ENCODE results near the gene CYYR1.
"Not testable (repeated sequence)": the region's sequence is repeated elsewhere in the genome, so short reads cannot be mapped to it uniquely, and the experiment has no call there.

Gene CYYR1

DNA sequence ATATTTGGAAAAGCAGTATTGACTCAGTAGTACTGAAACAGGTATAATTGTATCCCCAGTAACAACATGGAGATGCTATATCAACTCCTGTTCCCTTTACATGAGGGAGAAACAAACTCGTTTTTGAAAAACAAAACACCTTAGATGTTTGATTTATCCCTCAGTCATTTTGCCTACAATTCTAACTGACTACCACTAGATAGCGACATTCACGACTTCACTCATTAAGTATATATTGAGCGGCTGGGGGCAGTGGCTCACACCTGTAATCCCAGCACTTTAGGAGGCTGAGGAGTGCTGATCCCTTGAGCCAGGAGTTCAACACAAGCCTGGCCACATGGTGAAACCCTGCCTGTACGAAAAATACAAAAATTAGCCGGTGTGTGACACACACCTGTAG is 83.3 kb downstream of the CYYR1 start:
- DNase-seq (ENCODE audit: low spot score), result no peak

DNA sequence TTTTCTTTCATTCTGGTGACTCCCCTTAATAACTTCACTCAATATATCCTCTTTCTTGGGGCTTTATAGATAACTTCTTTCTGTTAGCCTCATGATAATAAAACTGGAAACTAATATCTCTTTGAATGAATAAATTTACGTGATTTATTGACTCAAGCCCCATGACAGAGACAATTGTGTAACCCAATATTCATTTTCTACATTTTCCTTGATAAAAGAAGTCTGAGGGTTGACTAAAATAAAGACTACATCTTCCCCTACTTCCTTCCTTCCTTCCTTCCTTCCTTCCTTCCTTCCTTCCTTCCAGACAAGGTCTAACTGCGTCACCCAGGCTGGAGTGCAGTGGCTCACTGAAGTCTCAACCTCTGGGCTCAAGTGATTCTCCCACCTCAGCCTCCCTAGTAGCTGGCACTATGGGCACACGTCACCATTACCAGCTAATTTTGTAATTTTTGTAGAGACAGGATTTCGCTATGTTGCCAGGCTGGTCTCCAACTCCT is 85.1 kb downstream of the CYYR1 start:
- DNase-seq (ENCODE audit: low spot score), result no peak

DNA sequence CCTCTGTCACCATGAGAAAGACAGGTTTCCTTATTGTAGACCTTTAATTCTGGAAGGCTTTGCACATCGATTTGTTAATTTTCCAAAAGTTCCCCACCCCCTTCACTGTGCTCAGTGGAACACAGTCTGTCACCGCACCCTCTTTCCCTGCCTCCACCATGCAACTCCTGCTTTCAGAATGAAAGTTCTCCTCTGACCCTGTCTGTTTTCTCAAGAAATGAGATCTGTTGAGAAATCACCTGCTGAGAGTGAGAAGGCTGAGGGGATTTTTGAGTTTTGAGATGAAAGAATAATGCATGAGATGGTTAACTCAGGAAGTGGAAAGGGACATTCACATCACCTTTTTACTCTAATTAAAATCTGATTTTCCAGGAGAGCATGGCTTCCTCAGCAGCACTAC is 99.6 kb downstream of the CYYR1 start:
- no peak for DNase-seq (ENCODE audit: low spot score)

DNA sequence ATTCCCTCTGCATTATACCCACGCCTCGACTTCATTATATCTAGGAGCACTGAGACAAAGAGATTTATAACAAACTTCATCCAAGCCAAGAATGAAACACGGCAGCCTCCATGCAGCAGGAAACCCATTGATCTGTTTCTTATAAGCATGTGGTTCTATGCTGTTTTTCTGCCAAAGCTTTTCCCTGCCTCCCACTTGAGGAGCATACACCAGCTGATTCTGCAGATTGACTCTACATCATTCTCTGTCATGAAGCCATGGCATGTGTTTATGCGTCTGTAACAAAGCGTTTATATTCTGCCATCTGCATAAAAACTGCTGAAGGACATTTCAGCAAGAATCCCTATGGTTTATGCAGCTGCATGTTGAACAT is 102.0 kb downstream of the CYYR1 start:
- DNase-seq (ENCODE audit: low spot score), result no peak

DNA sequence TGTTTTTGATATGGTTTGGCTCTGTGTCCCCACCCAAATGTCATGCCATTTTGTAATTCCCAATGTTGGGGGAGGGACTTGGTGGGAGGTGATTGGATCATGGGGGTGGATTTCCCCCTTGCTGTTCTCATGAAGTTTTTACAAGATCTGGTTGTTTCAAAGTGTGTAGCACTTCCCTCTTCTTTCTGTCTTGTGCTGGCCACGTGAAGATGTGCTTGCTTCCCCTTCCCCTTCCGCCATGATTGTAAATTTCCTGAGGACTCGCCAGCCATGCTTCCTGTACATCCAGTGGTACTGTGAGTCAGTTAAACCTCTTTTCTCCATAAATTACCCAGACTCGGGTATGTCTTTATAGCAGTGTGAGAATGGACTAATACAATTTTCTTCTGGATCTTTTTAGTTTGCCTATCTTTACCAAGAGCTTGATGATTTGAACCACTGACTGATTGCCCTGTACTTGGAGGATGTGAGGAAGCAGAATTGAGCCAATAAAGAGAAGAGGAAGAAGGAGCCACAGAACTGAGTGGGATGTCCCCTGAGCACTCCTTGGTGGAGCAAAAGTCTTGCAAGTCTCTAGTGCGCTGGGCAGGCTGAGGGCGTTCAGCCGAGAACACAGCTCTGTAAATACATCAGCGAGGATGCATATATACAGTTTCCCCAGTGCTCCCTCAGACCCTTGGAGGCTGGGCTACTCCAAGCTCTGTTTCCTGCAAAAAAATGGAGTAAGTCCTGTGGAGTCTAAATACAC is 102.6 kb downstream of the CYYR1 start:
- no peak for DNase-seq (ENCODE audit: low spot score)

DNA sequence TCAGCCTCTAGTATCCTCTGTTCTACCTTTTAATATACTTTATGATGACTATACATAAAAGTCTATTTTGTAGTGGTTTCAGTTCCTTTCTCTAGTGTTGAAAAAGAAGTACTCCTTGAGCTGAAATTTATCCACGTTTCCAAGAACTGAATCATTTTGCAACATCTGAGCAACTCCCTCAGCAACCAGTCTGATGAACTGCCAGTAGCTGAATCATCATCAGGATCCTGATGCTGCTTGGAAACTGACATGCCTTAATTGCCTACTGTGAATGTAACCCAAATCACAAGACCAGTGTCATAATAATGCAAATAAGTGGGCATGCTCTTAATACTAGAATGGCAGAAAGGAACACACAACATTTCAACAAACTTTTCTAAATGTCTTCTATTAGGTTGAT is 103.3 kb downstream of the CYYR1 start:
- DNase-seq (ENCODE audit: low spot score), result no peak

DNA sequence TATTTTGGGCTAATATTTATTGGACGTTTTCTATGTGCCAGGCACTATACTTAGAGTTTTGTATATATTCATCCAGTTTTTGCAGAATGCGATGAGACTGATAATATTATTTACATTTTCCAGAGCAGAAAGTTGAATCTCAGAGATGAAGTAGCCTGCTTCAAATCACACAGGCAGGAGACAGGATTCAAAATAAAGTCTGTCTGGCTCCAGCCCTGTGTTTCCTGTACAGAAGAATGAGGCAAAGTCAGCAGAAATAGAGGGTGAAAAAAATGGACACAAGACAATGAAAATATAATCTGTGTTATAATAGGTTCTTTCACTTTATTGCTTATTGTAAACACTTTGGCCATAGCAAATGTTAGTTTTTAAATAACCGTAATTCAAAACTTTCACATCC is 107.2 kb downstream of the CYYR1 start:
- DNase-seq (ENCODE audit: low spot score), result no peak

DNA sequence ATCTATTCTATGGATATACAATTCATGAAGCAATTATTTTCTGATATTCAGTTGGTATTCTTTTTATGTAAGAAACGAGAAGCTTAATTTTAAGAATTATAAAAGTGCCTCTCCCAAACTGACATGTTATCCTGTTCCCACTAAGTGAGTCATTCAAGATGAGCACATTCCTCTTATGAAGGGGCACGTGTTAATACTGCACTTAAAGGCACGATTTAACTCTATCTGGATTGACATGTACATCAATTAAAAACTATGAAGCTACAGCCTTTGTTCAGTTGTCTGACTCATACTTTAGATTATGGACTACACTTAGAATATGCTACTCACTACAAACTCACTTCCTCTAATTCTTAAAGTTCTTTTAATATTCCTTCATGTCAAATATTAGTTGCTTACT is 111.6 kb downstream of the CYYR1 start:
- no peak for DNase-seq (ENCODE audit: low spot score)

DNA sequence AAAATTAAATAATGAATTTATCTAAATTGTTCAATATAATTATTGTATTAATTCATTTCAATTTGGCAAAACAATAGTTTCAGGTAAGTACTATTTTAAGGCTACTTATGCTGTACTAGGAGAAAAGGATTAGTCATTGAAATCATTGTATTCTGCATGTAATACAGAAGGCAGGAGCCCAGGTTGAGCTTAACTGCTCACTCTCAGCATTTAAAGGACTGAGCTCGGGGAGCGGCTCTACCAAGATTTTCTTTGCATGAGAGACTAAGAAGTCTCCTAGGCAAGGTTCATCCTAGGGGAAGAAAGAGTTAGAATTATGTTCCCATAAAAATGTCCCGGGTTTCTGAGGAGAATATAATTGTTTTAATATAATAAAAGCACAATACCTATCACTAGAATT is 112.5 kb downstream of the CYYR1 start:
- DNase-seq (ENCODE audit: low spot score), result no peak

DNA sequence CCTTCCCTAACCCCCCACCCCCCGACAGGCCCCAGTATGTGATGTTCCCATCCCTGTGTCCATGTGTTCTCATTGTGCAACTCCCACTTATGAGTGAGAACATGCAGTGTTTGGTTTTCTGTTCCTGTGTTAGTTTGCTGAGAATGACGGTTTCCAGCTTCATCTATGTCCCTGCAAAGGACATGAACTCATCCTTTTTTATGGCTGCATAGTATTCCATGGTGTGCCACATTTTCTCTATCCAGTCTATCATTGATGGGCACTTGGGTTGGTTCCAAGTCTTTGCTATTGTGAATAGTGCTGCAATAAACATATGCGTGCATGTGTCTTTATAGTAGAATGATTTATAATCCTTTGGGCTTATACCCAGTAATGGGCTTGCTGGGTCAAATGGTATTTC is 114.2 kb downstream of the CYYR1 start:
- not testable (repeated sequence) for DNase-seq (ENCODE audit: low spot score)

DNA sequence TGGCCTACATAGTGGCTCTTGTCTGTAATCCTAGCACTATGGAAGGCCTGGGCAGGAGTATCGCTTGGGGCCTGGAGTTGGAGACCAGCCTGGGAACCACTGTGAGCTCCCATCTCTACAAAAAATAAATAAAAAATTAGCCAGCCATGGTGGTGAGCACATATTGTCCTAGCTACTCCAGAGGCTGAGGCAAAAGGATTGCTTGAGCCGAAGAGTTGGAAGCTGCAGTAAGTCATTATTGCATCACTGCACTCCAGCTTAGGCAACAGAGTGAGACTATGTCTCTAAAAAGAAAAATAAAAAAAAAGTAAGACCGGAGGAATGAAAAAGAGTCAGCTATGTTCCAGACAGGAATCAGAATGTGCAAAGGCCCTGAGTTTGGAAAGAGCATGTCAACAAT is 115.3 kb downstream of the CYYR1 start:
- no peak for DNase-seq (ENCODE audit: low spot score)

DNA sequence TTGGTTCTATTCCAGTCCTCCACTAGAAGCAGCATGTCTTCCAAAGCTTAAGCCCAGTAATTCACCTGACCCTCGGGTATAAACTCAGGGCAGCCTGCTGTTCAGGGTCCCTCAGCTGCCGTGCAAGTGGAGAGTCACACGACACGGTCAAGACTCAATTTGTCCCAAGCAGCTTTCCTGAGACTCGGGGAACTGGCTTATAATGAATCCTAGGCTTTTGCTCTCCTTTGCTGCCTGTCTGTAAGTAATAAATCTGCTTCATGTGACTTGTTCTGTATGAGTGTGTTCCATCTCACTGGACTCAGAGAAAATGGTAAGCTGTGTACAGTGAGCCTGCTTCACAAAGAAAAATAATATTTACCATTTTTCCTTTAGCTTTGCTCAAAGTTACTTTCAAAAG is 119.8 kb downstream of the CYYR1 start:
- DNase-seq (ENCODE audit: low spot score), result no peak

DNA sequence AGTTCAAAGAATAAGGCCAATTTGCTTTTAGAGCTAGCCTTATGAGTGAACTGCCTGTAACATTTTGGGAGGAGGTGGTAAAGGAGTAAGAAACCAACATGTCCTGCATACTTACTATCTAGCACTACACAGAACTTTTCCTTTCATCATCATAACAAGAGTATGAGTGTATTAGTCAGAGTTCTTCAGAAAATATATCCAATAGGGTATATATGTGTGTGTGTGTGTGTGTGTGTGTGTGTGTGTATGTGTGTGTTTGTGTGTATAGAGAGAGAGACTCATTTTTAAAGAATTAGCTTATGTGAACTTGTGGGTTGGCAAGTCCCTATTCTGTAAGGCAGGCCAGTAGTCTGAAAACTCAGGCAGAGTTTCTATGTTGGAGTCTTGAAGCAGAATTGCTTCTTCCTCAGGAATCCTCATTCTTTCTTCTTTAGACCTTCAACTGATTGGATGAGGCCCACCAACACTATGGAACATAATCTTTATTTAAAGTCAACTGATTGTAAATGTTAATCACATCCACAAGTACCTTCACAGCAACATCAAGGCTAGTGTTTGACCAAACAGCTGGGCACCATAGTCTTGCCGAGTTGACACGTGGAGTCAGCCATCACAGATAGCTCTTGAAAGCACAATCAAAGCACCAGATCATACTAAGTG is 121.9 kb downstream of the CYYR1 start:
- no peak for DNase-seq (ENCODE audit: low spot score)

DNA sequence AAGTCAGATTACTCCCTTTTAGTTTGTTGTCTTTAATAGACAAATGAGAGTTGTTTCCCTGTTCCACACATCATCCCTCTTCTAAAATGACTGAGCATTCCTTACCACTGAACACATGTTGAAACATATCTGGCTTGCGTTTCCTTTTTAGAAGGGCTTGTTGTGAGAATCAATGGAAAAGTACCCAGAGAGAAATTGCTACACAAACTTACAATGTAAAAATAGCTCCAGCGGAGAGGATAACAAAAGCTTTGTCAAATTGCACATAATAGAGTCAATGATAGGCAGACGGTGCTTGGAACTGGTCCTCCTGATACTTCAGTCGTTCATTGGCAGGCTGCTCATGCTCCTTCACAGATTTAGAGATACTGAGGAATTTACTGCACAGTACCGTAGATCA is 123.9 kb downstream of the CYYR1 start:
- no peak for DNase-seq (ENCODE audit: low spot score)

DNA sequence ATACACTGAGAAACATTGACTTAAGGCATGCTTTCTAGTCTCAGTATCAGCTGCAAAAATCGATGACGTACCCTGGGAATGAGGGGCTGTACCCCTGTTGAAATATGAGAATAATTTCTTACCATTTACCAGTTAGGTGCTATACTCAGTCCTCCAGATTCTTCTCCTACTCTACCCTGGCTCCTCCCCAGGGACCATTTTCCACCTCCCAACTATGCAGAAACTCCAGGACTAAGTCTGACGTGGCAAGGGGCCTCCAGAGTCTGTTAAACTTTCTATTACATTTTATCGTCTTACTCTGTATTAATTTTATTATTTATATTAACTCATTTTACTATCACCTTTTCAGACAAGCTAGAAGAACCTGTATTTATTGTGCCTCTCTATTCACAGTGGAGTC is 124.3 kb downstream of the CYYR1 start:
- no peak for DNase-seq (ENCODE audit: low spot score)

DNA sequence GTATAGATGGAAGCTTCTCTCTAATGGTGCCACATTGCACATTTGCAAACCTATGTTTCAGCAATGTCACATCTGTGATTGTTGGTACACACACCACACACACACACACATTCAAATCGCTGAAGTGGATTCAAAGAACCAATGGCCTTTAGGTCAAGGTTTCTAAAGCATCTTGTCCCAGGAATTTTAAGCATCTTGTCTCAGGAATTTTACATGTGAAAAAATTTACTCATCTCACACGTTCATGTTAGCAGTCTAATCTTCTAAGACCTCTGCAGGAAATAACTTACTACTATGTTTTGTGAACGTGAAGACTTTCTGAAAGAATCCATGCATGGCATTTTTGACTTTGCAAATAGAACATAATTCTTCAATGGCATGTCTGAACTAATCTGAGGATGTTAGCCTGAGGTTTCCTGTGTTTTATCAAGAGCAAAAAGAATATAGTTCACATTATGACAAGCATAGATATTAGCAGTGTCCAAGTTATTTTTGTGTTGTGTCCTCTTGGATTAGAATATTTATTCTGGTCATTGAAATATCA is 125.1 kb downstream of the CYYR1 start:
- DNase-seq (ENCODE audit: low spot score), result no peak

DNA sequence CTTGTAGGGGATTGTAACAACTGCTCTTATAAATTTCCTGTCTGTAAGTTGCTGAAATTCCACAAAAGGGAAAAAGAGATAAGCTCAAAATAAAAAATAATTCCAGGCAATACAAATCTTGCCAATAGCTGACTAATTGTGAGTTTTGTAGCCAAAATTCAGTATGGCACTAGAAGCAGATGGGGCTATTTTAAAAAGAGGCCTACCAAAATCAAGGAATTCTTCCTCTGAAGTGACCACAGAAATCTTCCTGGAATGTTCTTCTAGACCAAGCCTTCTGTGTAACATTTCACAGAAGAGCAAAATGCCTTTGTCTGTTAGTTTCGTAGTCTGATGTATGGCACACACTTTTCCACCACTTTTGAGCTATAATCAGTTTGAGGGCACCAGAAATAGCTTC is 127.6 kb downstream of the CYYR1 start:
- DNase-seq (ENCODE audit: low spot score), result no peak

DNA sequence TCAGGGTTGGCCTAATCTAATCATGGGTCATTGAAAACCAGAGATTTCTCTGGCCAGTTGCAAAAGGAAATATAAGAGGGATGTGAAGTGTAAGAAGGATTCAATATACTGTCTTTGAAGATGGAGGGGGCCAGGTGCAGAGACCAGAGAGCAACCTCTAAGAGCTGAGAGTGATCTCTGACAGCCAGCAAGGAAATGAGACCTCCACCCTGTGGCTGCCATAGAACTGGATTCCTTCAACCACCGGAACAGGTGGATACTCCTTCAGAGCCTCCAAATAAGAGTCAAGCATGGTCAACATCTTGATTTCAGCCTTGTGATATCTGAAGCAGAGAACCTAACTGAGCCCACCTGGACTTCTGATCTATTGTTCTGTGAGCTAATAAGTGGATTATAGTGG is 128.4 kb downstream of the CYYR1 start:
- no peak for DNase-seq (ENCODE audit: low spot score)

DNA sequence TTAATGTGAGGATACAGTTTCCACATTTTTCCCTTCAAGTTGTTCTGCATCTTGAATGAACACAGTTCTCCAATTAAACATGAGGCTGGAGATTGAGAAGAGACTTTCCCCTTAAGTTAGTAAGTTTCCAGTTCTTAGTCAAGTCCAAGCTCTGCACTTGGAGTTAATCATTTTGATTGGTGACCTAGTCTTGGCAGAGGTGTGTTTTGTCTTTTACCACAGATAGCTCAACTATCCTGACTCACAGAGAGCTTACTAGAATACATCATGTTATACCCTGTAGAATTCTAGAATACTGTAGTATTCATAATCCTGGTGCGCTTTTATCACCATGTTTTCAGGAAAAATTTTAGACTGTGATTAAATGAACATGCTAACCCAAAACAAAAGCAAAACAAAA is 129.2 kb downstream of the CYYR1 start:
- no peak for DNase-seq (ENCODE audit: low spot score)

DNA sequence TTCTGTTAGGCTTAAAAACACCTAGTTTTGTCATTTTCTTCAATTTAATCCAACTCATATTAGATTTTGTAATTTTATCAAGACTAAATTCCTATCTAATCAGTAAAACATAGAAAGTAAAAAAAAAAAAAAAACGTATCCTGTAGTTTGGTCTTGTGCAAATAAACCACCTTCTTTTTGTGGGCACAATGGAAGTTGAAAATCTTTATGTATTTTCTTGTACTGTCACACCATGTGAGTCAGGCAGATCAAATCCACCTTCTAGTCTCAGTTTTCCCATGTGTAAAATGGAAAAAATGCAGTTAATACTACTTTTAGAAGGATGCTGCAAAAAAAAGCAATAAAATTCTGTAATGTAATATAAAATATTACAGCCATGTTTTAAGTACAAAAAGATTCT is 129.8 kb downstream of the CYYR1 start:
- DNase-seq (ENCODE audit: low spot score), result no peak

DNA sequence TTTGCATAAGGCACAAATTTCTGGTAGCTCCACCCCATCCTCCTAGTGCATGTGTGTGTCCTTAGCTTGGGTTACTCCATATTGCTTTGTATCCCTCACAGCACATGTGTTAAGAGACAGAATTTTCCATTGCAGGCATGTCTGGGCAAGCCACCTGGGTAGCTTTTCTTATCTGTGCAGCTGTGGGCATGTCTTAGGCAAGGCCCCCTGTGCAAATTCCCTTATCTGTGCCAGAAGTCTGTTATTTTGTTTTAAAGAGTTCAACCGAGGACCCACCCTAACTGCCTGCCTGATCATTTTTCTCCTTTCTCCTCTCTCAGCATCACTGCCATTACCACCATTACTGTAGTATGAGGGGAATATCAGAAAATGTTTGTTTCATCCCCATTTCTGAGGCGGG is 131.9 kb downstream of the CYYR1 start:
- DNase-seq (ENCODE audit: low spot score), result no peak

DNA sequence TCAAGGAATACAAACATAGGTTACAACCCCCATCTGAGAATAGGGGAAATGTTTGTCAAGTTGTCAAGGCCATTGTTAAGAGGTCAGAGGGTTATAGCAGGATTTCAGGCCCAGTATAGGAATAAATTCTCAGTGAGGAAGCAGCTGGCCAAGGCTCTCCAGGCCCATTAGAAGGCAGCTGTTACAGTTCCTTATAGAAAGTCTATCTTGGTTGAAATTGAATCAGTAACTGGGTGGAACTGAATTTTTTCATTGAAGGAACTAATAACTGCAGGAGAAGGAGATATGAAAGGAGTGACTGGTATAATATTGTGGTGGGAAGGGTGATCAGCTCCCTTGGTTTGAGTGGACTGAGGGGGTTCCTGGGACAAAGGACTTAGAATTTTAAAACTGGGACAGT is 134.1 kb downstream of the CYYR1 start:
- DNase-seq (ENCODE audit: low spot score), result no peak

DNA sequence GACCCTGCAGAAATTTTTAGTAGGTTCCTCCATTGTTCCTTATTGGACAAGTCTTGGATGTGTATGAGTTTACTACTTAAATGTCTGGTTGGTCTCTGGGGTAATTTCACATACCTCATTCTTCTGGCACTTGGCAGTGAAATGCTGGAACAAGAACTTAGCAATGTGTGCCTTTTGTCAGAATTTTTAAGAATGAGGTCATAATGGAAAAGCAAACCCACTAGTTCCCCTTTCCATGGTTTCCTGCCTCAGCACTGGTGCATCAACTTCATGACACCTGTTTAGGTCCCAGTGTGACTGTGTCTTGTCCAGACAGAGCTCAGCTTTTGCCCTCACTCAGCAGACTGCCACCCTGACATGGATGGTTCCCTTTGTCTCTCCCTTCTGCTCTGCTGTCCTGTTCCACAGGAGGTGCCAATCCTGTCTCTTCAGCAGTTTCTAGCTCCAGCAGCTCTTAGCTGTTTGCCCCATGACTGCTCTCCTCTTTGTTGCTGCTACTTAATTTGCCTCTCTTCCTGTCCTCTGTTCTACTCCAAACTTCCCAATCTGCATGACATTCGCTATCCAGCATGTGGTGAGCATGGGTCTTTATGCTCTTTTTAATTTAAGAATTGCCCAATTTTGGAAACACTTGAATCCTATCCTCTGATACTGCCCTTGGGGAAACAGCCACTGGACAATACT is 135.6 kb downstream of the CYYR1 start:
- DNase-seq (ENCODE audit: low spot score), result no peak
